ENCODE results near the gene KMO.

KMO gene

DNA sequence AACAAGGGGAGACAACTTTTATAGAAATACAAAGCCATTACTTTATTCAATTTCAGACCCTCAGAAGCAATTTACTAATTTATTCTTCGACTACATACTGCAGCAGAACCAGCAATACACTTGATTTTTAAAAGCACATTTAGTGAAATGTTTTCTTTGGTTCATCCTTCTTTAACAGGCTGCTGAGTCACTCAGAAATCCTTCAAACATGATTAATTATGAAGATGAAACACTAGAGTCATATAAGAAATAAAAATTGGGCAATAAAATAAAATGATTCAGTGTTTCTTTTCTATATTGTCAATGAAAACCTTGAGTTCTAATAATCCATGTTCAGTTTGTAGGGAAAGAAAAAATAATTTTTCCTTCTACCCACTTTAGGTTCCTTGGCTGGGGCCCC is 61.0 kb downstream of the KMO start:
- no peak for DNase-seq (ENCODE audit: low spot score)

DNA sequence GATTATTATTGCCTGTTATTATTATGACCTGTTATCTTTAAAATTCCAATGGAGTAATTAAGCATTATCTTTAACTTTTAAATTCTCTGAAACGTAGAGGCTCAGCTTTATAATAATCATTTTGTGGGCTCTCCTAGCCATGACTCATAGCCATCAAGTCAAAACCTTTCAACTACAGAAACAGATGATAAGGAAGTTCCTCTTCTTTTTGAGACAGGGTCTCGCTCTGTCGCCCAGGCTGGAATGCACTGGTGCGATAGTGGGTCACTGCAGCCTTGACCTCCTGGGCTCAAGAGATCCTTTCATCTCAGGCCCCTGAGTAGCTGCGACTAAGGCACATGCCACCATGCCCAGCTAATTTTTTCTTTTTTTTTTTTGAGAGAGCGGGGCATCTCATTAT is 64.5 kb downstream of the KMO start:
- no peak for DNase-seq (ENCODE audit: low spot score)

- DNase-seq (ENCODE audit: low spot score): no peak
Observed at GRCh38 chr1:241598249-241598648, 66.1 kb downstream of the KMO start.

DNA sequence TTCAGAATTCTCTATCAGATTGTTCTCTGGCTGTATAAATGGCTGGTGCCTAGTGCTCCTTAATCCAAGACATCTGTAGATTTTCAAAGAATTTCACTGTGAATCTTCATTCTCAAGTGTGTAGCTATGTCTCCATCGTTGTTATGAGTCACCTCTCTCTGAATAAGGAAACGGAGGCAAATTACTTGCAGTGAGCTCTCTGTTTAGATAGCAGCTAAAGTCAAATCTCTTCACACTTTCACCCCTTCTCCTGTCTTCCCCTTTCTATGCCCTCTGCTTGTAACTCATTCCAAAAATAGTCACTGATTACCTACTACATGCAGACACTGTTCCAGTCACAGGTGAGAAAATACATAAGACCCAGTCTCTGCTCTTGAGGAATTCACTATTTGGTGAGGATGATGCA is 68.3 kb downstream of the KMO start:
- DNase-seq (ENCODE audit: low spot score): no peak

DNA sequence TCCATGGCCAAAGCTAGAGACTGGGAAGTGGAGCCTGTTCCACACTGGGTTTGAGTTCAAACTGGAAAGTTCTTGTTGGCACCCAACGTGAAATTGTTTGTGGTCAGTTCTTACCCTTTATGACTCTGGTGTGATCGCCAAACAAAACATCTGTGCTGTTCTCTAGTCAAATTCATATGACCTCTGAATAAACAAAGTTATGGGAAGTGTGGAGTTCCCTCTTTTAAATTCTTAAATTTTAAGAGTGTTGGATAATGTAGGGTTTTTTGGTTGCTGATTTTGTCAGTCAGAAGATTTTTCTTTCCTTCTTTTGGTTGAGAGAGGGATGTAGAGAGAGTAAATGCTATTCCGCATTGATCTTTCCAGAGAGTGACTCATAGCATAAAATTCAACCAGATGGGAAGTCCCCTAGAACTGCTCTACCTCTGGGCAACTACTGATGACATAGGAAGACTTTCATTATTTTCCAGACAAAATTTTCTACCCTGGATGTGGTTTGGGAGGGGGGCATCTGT is 71.6 kb downstream of the KMO start:
- no peak for DNase-seq (ENCODE audit: low spot score)

- DNase-seq (ENCODE audit: low spot score): no peak
Observed at GRCh38 chr1:241605146-241605805, 73.1 kb downstream of the KMO start.

GRCh38 chr1:241606544-241606943 is 74.4 kb downstream of the KMO start:
- no peak for DNase-seq (ENCODE audit: low spot score)

DNA sequence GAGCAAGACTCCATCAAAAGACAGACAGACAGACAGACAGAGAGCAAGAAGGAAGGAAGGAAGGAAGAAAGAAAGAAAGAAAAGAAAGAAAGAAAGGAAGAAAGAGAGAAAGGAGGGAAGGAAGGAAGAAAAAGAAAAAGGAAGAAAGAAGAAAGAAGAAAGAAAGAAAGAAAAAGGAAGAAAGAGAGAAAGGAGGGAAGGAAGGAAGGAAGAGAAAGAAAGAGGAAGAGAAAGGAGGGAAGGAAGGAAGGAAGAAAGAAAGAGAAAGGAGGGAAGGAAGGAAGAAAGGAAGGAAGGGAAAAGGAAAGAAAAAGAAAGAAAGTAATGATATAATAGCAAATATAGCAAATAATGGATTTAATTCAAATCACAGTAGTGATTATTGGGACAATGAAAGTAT is 75.3 kb downstream of the KMO start:
- DNase-seq (ENCODE audit: low spot score): no peak

DNA sequence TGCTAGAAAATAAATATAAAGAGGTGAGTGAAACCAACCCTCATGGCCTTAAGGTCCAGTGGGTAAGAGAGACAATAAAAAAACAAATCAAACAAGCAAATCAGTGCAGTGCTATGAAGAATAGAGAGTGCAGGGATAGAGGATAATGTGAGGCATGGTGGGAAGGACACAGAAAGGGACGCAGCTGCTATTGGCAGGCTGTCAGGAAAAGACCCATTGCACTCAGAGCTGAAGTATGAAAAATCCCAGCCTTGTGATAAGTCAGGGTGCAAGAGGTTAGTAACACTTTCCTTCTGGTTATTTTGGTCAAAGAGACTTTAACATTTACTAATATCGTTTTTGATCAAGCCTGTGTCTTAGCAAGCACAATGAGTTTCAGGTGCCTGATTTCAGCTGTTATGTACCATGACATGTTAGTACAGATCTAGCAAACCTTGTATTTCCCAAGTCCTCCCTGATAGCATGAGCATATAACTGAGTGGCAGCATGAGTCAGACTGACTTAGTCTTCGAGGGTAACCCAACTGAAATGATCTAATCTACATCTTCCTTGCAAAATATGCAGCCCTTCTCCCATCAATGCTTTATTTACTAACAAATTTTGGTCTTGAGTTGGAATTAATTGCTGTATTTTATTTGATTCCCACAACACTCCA is 76.3 kb downstream of the KMO start:
- DNase-seq (ENCODE audit: low spot score): no peak

DNA sequence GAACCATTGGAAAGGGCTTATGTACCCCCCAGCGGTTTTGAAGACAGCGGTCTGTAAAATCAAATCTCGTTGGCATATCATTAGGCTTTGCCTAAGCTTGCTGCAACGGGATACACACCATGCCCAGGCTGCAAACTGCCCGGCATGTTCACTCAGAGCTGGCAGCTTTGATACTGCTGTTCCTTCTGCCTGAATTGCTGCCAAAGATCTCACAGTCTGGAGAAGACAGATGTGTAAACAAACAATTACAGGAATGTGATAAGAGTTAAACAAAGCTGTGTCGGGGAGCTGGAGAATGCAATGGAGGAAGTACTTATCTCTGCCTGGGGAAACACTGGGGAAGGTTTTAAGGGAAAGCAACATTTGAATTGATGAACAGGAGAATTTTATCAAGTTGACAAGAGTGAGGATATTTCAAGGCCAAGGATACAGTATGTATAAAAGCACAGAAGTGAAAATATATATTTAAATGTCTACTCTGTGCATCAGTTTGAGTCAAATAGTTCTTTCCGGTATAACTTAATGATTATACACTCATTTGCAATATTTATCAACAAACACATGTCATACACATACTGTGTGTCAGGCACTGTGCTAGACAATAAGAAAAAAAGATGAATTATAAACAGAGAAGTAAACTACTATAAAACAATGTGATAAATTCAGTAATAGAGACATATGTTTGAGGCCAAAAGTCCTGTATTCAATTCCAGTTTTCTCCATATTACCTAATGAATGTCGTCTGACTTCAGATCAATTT is 78.1 kb downstream of the KMO start:
- DNase-seq (ENCODE audit: low spot score): no peak

- peak; percentile 88 for DNase-seq (ENCODE audit: low spot score)
Observed at GRCh38 chr1:241611063-241611462, 78.9 kb downstream of the KMO start.

GRCh38 chr1:241611736-241612135 is 79.6 kb downstream of the KMO start:
- DNase-seq (ENCODE audit: low spot score): no peak

DNA sequence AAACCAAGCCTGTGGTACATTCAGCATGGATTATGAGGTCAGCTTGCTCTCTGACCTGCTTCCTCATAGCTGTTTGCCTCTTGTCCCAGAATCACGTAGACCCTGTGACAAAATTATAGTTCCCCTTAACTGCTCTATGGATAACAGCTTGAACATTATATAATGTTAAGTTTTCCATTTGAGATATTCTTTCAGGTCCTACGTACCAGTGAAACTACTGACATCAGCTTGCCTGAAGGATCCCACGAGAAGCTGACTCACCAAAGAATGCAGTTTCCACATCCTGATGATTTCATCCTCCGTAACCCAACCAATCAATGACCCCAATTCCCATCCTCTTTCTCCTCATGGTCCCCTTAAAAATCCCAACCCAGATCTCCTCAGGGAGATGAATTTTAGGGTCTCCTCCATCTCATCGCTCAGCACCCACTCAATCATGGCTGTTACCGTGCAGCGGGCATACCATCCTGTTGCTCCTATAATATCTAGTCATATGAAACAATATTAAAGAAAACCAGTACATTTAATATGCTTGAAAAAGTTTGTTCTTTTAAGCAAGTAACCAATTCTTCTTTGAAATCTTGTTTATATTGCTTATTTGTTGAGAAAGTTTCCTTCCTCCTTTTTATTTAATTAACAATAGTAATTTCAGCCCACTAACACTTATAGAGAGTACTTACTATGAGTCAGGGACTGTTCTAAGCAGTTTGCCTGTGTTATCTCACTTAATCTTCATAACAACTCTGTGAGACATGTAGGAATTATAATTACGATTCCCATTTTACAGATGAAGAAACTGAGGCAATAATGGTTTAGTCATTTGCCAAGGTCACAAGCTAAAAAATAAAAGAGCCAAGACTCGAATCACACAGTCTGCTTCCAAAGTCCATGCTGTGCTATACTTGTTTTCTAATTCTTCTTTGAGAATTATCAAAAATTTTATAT is 80.6 kb downstream of the KMO start:
- DNase-seq (ENCODE audit: low spot score): no peak

DNA sequence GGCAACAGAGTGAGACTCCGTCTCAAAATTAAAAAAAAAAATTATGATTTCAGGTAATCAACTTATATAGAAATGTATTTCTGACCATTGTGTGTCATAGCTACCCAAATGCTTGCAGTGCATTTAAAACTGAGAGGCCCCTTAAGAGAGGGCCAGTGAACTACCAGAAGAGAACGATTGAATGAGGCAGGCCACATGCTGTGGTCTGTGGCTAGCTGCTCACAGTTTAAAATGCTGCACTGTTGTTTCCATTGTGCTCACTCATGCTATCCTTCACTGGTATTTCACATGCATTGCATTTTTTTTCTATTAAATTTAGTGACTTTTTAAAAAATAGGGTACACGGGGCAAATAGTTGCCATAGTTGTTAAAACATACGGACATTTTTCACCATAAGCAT is 82.0 kb downstream of the KMO start:
- no peak for DNase-seq (ENCODE audit: low spot score)

GRCh38 chr1:241614572-241614971 is 82.4 kb downstream of the KMO start:
- DNase-seq (ENCODE audit: low spot score): no peak

GRCh38 chr1:241615043-241615974 is 83.1 kb downstream of the KMO start:
- DNase-seq (ENCODE audit: low spot score): no peak

GRCh38 chr1:241617426-241617825 is 85.2 kb downstream of the KMO start:
- no peak for DNase-seq (ENCODE audit: low spot score)

DNA sequence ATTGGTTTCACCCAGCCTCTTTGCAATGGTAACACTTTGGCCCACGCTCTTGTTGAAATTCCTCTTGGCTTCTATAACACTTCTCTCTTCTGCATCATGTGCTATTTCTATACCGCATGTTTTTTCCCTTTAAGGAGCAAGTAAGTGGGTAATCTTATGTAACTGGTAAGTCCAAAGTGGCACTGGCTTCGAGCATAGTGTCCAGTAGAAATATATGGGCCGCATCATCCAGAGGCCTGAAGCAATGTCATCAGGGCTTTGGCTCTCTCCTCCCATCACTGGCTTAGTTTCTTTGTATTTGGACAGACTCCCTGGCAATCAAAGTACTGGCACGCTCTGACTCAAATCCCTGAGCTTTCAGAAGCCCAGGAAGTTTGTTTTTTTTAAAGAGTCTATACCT is 90.5 kb downstream of the KMO start:
- no peak for DNase-seq (ENCODE audit: low spot score)

DNA sequence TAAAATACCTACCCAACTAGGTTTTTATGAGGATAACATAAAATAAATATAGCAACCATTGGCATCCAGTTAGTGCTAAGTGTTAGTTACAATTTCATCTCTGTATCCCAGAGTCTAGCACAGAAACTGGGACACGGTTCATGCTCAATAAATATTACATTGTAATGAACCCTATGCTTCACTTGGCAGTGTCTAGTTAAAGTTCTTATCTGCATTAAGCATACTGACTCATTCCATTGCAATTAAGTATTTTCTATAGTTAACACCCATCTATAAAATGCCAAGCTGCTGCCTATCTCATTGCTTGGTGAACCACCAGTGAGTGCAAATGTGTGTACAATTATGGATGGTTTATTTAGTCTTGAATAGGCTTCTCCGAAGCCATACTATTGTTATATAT is 92.8 kb downstream of the KMO start:
- no peak for DNase-seq (ENCODE audit: low spot score)

DNA sequence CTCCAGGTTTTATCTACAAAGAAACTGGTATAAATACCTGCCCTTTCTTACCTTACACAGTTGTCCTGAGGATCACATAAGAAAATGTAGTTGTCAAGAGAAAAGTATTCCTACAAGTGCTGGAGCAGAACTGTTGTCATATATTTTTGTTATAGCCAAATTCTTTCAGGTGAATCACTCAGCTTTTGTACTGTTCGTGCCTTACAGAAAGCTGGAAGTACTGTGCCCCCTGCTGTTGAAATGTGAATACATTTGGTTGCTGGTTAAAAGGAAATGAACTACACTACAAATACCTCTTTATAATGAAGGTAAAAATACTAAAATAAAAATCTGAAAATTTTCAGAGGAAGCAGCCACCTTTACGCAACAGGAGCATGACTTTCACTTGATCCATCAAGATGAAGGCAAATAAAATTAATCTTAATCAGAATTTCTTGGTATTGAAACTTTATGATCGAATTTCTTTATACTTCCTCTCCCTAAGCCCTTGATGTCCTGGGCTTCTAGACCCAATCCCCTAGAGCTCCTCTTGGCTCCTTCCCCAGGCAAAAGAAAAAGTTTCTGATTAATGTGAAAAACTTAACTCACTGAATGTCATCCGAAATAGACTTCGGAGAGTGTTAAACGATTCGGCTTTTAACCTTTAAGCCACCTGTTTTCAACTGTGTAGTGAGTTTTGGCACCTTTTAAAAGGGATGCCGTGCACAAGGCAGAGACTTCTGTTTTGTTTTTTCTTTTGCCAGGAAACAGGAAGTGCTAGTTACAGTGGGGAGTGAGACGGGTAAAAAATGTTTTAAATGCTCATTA is 95.5 kb downstream of the KMO start:
- peak; percentile 49 for DNase-seq (ENCODE audit: low spot score)
